Measurements from ENCODE around the gene AMPD3.

DNA sequence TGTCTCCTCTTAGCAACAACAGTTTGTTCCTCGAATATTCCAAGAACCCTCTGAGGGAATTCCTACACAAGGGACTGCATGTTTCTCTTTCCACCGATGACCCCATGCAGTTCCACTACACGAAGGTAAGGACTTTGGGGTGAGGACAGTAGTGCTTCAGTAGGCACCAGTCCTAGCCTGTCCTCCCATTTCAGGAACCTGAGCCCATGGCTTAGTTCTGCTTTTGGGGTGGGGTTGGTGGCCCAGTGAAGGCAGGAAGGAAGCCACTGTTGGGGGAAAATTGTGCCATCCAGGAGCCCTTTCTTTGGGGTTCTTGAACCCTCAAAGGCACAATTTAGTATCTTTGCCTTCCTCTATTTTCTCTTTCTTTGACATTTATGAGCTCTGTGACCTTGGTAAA, 47.7 kb downstream of the AMPD3 start:
- TF ChIP-seq POLR2A (IDR thresholded peaks at IDR 0.05) (no peak), POLR2AphosphoS5 (IDR thresholded peaks at IDR 0.05) (no peak)
- TF ChIP-seq, protein P1, sequence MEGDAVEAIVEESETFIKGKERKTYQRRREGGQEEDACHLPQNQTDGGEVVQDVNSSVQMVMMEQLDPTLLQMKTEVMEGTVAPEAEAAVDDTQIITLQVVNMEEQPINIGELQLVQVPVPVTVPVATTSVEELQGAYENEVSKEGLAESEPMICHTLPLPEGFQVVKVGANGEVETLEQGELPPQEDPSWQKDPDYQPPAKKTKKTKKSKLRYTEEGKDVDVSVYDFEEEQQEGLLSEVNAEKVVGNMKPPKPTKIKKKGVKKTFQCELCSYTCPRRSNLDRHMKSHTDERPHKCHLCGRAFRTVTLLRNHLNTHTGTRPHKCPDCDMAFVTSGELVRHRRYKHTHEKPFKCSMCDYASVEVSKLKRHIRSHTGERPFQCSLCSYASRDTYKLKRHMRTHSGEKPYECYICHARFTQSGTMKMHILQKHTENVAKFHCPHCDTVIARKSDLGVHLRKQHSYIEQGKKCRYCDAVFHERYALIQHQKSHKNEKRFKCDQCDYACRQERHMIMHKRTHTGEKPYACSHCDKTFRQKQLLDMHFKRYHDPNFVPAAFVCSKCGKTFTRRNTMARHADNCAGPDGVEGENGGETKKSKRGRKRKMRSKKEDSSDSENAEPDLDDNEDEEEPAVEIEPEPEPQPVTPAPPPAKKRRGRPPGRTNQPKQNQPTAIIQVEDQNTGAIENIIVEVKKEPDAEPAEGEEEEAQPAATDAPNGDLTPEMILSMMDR (IDR thresholded peaks at IDR 0.05) = no peak
